IMR-90 (cell line): ENCODE results near the gene TM4SF4. TPM values are rescaled to one million over a fixed set of nuclear protein-coding genes. Genes with fewer than 3 reads are reported as not detected.
A peak's percentile ranks its signal among the peaks of the same experiment; 100 is the strongest.

Source experiments
- ATAC-seq: fragments of 200-7000 bp; cut with Tn5 transposase; 2 replicates; pipeline ENCODE4 v1.9.1; 2020; ENCODE audit warnings: low read depth, mild to moderate bottlenecking, moderate library complexity
- BruUV-seq: library from RNA; stranded (reverse); fragments of 400-500 nt; replicated peaks from 2 replicates; lab custom pipeline; 2021; lab: Mats Ljungman, UMichigan
- CTCF ChIA-PET: fragments of 300-600 bp; formaldehyde crosslinking; extraction: SDS; loops from one replicate; lab custom pipeline; 2021; ENCODE audit warnings: antibody characterized with exemption; lab: Yijun Ruan, JAX
- POLR2A ChIA-PET: fragments of 300-600 bp; sonication (Branson Sonifier 250); formaldehyde crosslinking; loops from one replicate; lab custom pipeline; 2022; ENCODE audit warnings: antibody characterized with exemption; ENCODE audit not compliant: unreplicated experiment; lab: Charles Lee
- DNase-seq: peaks from one replicate; pipeline ENCODE4 v3.0.0; 2013
- H2AFZ ChIP-seq: replicated peaks from 2 replicates; pipeline ENCODE3; 2013; ENCODE audit warnings: low read length, mild to moderate bottlenecking; ENCODE audit not compliant: poor library complexity
- H2AK5ac ChIP-seq: 2 replicates; pipeline ENCODE4 v1.6.1; 2013; ENCODE audit warnings: low read depth, low read length, inconsistent platforms
- H2AK9ac ChIP-seq: replicated peaks from 2 replicates; pipeline ENCODE3; 2013; ENCODE audit warnings: mild to moderate bottlenecking, low read depth, low read length, moderate library complexity; ENCODE audit not compliant: poor library complexity
- H2BK120ac ChIP-seq: 2 replicates; pipeline ENCODE4 v1.6.1; 2013; ENCODE audit warnings: low read depth, low read length, inconsistent platforms
- H2BK15ac ChIP-seq: 3 replicates; pipeline ENCODE4 v1.6.1; 2013; ENCODE audit warnings: low read depth, low read length, inconsistent platforms
- H2BK20ac ChIP-seq: 2 replicates; pipeline ENCODE4 v1.6.1; 2013; ENCODE audit warnings: low read depth, mild to moderate bottlenecking, inconsistent platforms, low read length, moderate library complexity
- H2BK5ac ChIP-seq: 2 replicates; pipeline ENCODE4 v1.6.1; 2013; ENCODE audit warnings: mild to moderate bottlenecking, low read depth, low read length, inconsistent platforms; ENCODE audit not compliant: poor library complexity, severe bottlenecking
- H3K14ac ChIP-seq: replicated peaks from 2 replicates; pipeline ENCODE4 v1.6.1; 2013; ENCODE audit warnings: low read depth, low read length, inconsistent platforms
- H3K18ac ChIP-seq: 2 replicates; pipeline ENCODE4 v1.6.1; 2013; ENCODE audit warnings: low read depth, low read length, control low read depth
- H3K23ac ChIP-seq: 2 replicates; pipeline ENCODE4 v1.6.1; 2013; ENCODE audit warnings: low read depth, low read length, inconsistent platforms
- H3K27ac ChIP-seq: 2 replicates; pipeline ENCODE4 v1.5.1; 2013; ENCODE audit warnings: mild to moderate bottlenecking, control low read depth, low read length; ENCODE audit not compliant: insufficient read depth
- H3K27me3 ChIP-seq: 2 replicates; pipeline ENCODE4 v1.6.1; 2013; ENCODE audit warnings: low read length; ENCODE audit not compliant: control insufficient read depth, insufficient read depth
- H3K36me3 ChIP-seq: 2 replicates; pipeline ENCODE4 v1.6.1; 2013; ENCODE audit warnings: low read length, mixed read lengths; ENCODE audit not compliant: control insufficient read depth, insufficient read depth
- H3K4ac ChIP-seq: 2 replicates; pipeline ENCODE4 v1.6.1; 2013; ENCODE audit warnings: low read depth, low read length, inconsistent platforms
- H3K4me1 ChIP-seq: 2 replicates; pipeline ENCODE4 v1.6.1; 2013; ENCODE audit warnings: low read length, mixed read lengths; ENCODE audit not compliant: control insufficient read depth, insufficient read depth
- H3K4me2 ChIP-seq: 2 replicates; pipeline ENCODE4 v1.6.1; 2013; ENCODE audit warnings: low read depth, mild to moderate bottlenecking, control low read depth, low read length, moderate library complexity
- H3K4me3 ChIP-seq: 2 replicates; pipeline ENCODE4 v1.5.1; 2013; ENCODE audit warnings: low read depth, mild to moderate bottlenecking, control low read depth, low read length, moderate library complexity; ENCODE audit not compliant: insufficient read depth
- H3K56ac ChIP-seq: 2 replicates; pipeline ENCODE4 v1.6.1; 2013; ENCODE audit warnings: low read length, inconsistent platforms; ENCODE audit not compliant: insufficient read depth; ENCODE audit errors: extremely low read depth
- H3K79me1 ChIP-seq, 2 experiments: 2 replicates each; pipeline ENCODE4 v1.6.1; 2013; ENCODE audit warnings: low read length in 2 of 2, inconsistent platforms in 1 of 2, low read depth in 1 of 2
- H3K9ac ChIP-seq: 2 replicates; pipeline ENCODE4 v1.6.1; 2013; ENCODE audit warnings: low read depth, low read length, control low read depth
- H3K9me1 ChIP-seq: 2 replicates; pipeline ENCODE4 v1.6.1; 2013; ENCODE audit warnings: low read length, inconsistent platforms; ENCODE audit not compliant: insufficient read depth
- H3K9me3 ChIP-seq: 2 replicates; pipeline ENCODE4 v1.6.1; 2013; ENCODE audit warnings: low read length; ENCODE audit not compliant: control insufficient read depth, insufficient read depth
- H4K20me1 ChIP-seq: 2 replicates; pipeline ENCODE4 v1.6.1; 2013; ENCODE audit warnings: low read length, inconsistent platforms; ENCODE audit not compliant: insufficient read depth
- H4K5ac ChIP-seq: 2 replicates; pipeline ENCODE4 v1.6.1; 2013; ENCODE audit warnings: mild to moderate bottlenecking, low read depth, low read length, control low read depth
- H4K8ac ChIP-seq, 2 experiments: 2 replicates each; pipeline ENCODE4 v1.6.1; 2013; ENCODE audit warnings: low read depth in 2 of 2, low read length in 2 of 2, control low read depth in 1 of 2, inconsistent platforms in 1 of 2
- H4K91ac ChIP-seq: 2 replicates; pipeline ENCODE4 v1.6.1; 2013; ENCODE audit warnings: low read depth, low read length, inconsistent platforms; ENCODE audit not compliant: insufficient read depth
- CTCF ChIP-seq: conservative IDR thresholded peaks from 2 replicates; pipeline ENCODE4 v1.5.1; 2012; ENCODE audit warnings: mild to moderate bottlenecking, low read depth, low read length, improper control_type of control experiment
- POLR2A ChIP-seq: IDR thresholded peaks from 2 replicates; pipeline ENCODE4 v1.6.1; 2012; ENCODE audit warnings: mild to moderate bottlenecking, low read depth, low read length
- RAD21 ChIP-seq: IDR thresholded peaks from 2 replicates; pipeline ENCODE4 v1.6.1; 2012; ENCODE audit warnings: low read length, improper control_type of control experiment
- SMC3 ChIP-seq: fragments of 150-350 bp; IDR thresholded peaks from 2 replicates; pipeline ENCODE4 v1.6.1; 2016; ENCODE audit warnings: low read depth, mild to moderate bottlenecking, antibody characterized with exemption, low read length, moderate library complexity
- WGBS, 2 experiments: methylation state at CpG; one replicate each; pipeline versions ENCODE4 v1.1.5 to v1.1.7; 2013; ENCODE audit warnings: missing lambda C conversion rate in 2 of 2; ENCODE audit not compliant: insufficient read length in 1 of 2; ENCODE audit errors: extremely low coverage in 2 of 2; 5-methylcytosine and 5-hydroxymethylcytosine counted together
- dilution Hi-C: fragments of 300-500 bp; cut with HindIII; formaldehyde crosslinking; loops from one replicate; pipeline ENCODE4 v1.14.3; 2018; ENCODE audit warnings: low sequenced_read_pairs; ENCODE audit not compliant: unreplicated experiment
- in situ Hi-C: fragments of 300-500 bp; cut with MboI; formaldehyde crosslinking; loops from 3 replicates; pipeline ENCODE4 v1.14.3; 2019; ENCODE audit warnings: low sequenced_read_pairs, inconsistent platforms, mixed read lengths
- intact Hi-C: fragments of 100-400 bp; cut with micrococcal nuclease; formaldehyde crosslinking; loops from 2 replicates; pipeline ENCODE4 v1.10.0; 2022
- polyA plus RNA-seq, 3 experiments: library from polyadenylated mRNA; depleted of rRNA; stranded (reverse); fragments of >200 nt; gene quantifications; 2 replicates each; pipeline ENCODE4 v1.2.3, GENCODE V29; 2012; ENCODE audit warnings: low replicate concordance in 1 of 3
- total RNA-seq: library from RNA; depleted of rRNA; stranded (reverse); fragments of >200 nt; gene quantifications from 2 replicates; pipeline ENCODE4 v1.2.3, GENCODE V29; 2012

Gene TM4SF4
- total and polyA plus RNA-seq, 2 of the 4 experiments (the other 2 are of a cell fraction), result 0.60 to 1.6 TPM

DNA sequence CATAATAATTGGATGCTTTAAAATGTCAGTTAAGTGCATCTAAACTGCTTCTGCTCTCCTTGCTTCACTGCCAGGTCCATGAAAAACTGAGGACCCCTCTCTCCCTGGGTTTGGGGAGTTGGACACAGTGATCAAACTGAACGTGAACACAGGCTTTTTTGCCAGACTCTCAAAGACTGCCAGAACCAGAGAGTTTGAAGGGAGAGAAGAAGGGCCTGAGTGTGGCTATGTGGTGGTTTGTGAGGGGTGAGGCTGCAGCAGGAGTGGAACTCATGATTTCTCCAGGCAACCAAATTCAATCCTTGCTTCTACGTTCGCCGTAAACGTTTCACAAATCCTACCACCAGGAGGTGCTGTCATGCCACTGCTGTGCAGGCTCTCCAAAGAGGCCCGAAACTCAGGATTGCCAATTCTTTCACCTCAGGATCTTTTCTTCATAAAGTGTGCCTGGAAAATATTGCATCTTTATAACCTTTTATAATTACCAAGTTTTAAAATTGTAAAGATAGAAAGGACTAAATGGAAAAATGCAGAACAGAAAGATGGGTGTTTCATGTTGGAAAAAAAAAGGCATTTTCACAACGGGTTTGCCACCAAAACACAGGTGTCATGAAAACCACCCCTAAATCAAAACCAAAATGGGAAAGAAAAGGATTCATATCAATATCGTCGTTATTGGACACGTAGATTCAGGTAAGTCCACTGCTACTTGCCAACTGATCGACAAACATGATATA, 19.7 kb downstream of the TM4SF4 start:
- CTCF ChIA-PET, result interaction anchor here (0.6 to 2.0 kb wide), 4 partner anchors 9 to 370 kb away, joined by 3 to 4 read pairs (median 3); no protein-coding TSS in a partner anchor
- in situ Hi-C loops (no loop called here), intact Hi-C loops (loop anchor here (1.0 kb wide), 2 partner anchors 223 to 314 kb away; no protein-coding TSS in a partner anchor), dilution Hi-C loops (no loop called here)
- no peak overlapping the region; the same call in 1 of the 2 replicates for H3K4me2 ChIP-seq
- H2BK5ac ChIP-seq, result no peak overlapping the region
- H2BK20ac ChIP-seq, result peak overlapping the region; percentile 63; the same call in 1 of the 2 replicates
- peak overlapping the region; percentile 67; the same call in 1 of the 2 replicates for H2BK120ac ChIP-seq
- H2AK5ac ChIP-seq, result peak overlapping the region; percentile 47; the same call in 1 of the 2 replicates
- H2AK9ac ChIP-seq, result peak overlapping the region; percentile 60
- peak; percentile 88 for ATAC-seq
- no TSS peak for BruUV-seq
- H3K4ac ChIP-seq, result no peak overlapping the region; the same call in 1 of the 2 replicates
- no peak overlapping the region for H3K4me3 ChIP-seq
- WGBS, 2 experiments, result no CpG with 5 or more reads among the region's 11 CpGs
- H3K14ac ChIP-seq, result 0 out of 2 replicates have a peak overlapping the region, but pooled peaks have one; percentile 11
- peaks cover 9% of the 10 kb centered on the region for H3K4me1 ChIP-seq
- no peak overlapping the region for H4K5ac ChIP-seq
- peak overlapping the region; percentile 50 for H2AFZ ChIP-seq
- H3K9ac ChIP-seq, result no peak overlapping the region
- TF ChIP-seq SMC3 (peak; percentile 85), RAD21 (peak; percentile 90), POLR2A (no peak), CTCF (peak; percentile 89)
- H3K56ac ChIP-seq, result no peak overlapping the region
- peaks cover 11% of the 10 kb centered on the region; the same call in 1 of the 2 replicates for H3K9me1 ChIP-seq
- H3K23ac ChIP-seq, result no peak overlapping the region
- H4K91ac ChIP-seq, result no peak overlapping the region
- H2BK15ac ChIP-seq, result 0 out of 3 replicates have a peak overlapping the region, but pooled peaks have one; percentile 2
- no peak overlapping the region for H3K18ac ChIP-seq
- H3K9me3 ChIP-seq, result no peaks in the 10 kb centered on the region
- H4K20me1 ChIP-seq, result no peaks in the 10 kb centered on the region; the same call in 1 of the 2 replicates
- DNase-seq, result peak; percentile 76
- no peaks in the 10 kb centered on the region for H3K36me3 ChIP-seq
- H3K79me1 ChIP-seq, result no peaks in the 10 kb centered on the region
- POLR2A ChIA-PET, result no interaction called here
- H3K27ac ChIP-seq, result no peak overlapping the region
- H3K27me3 ChIP-seq, result no peaks in the 10 kb centered on the region
- H4K8ac ChIP-seq, result no peak overlapping the region; a peak in 1 of 4 replicates
